Measurements from ENCODE around the gene PCDHB2. TPM values are rescaled to one million over a fixed set of nuclear protein-coding genes. Genes with fewer than 3 reads are reported as not detected.
A peak's percentile ranks its signal among the peaks of the same experiment; 100 is the strongest.

The PCDHB2 gene
- polyA plus RNA-seq (2011; rRNA removed) (0.42 and 0.99 TPM in 2 replicates), polyA minus RNA-seq (2011; rRNA and poly(A)+ RNA removed) (0.24 and 0.36 TPM in 2 replicates)

DNA sequence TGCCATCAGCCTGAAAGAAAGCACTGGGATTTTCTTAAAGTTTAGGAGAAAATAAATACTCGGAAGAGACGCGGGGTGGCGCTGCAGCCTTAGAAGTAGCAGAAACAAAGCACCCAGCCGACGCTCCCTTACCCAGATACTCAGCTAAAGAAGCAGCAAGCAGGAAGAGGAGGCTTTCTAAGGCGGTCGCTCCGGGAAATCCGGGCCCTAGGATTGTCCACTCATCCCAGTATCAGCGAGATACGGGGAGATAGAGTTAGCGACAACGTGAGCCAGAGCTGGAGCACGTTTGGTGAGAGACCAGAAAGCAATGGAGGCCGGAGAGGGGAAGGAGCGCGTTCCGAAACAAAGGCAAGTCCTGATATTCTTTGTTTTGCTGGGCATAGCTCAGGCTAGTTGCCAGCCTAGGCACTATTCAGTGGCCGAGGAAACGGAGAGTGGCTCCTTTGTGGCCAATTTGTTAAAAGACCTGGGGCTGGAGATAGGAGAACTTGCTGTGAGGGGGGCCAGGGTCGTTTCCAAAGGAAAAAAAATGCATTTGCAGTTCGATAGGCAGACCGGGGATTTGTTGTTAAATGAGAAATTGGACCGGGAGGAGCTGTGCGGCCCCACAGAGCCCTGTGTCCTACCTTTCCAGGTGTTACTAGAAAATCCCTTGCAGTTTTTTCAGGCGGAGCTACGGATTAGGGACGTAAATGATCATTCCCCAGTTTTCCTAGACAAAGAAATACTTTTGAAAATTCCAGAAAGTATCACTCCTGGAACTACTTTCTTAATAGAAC, at the start of gene PCDHB2:
PCDHB2 (plus strand) TSS at position 135 of the 782 bp plus-strand sequence; CDS start at position 311, 176 bp downstream.
- peak within 1 kb of the TSS; percentile 39 for H3K4me3 ChIP-seq (ENCODE audit: low read depth, low read length)
- H3K27me3 ChIP-seq (ENCODE audit: control insufficient read depth, insufficient read depth, low read length), result no peaks in the 10 kb centered on the region
- ChIA-PET CTCF (interaction anchor here (0.5 to 1.6 kb wide), 7 partner anchors 9 to 470 kb away, joined by 3 to 7 read pairs (median 3); partner anchors contain the start of gene PCDHB7), POLR2A (no interaction called here)
- no peak for DNase-seq (ENCODE audit: low read depth)
- TF ChIP-seq, protein P1, sequence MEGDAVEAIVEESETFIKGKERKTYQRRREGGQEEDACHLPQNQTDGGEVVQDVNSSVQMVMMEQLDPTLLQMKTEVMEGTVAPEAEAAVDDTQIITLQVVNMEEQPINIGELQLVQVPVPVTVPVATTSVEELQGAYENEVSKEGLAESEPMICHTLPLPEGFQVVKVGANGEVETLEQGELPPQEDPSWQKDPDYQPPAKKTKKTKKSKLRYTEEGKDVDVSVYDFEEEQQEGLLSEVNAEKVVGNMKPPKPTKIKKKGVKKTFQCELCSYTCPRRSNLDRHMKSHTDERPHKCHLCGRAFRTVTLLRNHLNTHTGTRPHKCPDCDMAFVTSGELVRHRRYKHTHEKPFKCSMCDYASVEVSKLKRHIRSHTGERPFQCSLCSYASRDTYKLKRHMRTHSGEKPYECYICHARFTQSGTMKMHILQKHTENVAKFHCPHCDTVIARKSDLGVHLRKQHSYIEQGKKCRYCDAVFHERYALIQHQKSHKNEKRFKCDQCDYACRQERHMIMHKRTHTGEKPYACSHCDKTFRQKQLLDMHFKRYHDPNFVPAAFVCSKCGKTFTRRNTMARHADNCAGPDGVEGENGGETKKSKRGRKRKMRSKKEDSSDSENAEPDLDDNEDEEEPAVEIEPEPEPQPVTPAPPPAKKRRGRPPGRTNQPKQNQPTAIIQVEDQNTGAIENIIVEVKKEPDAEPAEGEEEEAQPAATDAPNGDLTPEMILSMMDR (IDR thresholded peaks at IDR 0.05; ENCODE audit: insufficient read depth, low read depth, low read length), result peak; percentile 39
- no peaks in the 10 kb centered on the region for H3K36me3 ChIP-seq (ENCODE audit: control insufficient read depth, insufficient read depth, low read length)

DNA sequence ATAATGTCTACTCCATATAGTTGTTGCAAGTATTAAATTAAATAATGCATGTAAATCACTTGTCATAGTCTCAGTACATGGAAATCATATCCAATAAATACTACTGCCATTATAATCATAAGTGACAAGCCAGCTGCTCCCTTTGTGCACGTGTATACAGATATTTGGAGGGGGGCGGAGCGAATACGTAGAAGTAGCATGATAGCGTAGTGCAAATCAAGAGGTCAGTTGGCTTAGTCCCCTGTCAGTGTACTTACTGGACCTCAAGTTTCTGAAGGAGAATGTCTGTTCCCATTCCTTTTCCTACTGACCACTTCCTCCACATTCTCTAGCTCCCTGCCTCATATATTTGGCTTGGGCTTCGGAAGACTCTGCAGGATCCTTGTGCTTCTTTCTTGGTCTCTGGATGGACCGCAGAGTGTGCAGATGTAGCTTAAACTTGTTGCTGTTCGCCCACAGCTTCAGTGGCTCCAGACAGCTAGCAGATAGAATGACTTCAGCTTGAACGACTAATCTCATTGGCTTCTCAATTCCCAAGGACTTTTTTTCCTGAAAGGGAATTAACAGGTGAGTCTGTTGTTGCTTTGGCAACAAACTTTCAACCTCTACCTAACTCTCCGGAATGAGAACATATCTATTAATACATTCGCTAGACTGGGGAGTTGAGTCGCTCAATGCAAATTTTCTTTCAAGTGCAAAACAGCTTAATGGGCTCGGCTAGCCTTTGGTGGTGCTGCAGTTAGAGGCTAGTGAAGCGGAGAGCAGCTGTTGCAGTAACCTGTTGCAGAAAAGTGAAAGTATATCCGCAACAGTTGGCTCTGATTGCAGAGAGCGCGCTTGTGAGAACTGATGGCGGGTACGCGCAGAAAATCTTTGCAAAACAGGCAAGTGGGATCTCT, 43.5 kb upstream of the PCDHB2 start, which contains the start of gene PCDHB1:
PCDHB1 (plus strand) TSS at position 753 of the 899 bp plus-strand sequence; CDS start at position 850, 97 bp downstream.
- TF ChIP-seq, protein P1 (IDR thresholded peaks at IDR 0.05; ENCODE audit: insufficient read depth, low read depth, low read length), result no peak
- POLR2A ChIA-PET, result interaction anchor here (0.6 kb wide), 1 partner anchor 18 kb away, joined by 5 read pairs; no protein-coding TSS in a partner anchor
- CTCF ChIA-PET, result no interaction called here
- DNase-seq (ENCODE audit: low read depth), result no peak
- no peak within 1 kb of the TSS for H3K4me3 ChIP-seq (ENCODE audit: low read depth, low read length)
- no peaks in the 10 kb centered on the region for H3K36me3 ChIP-seq (ENCODE audit: control insufficient read depth, insufficient read depth, low read length)
- H3K27me3 ChIP-seq (ENCODE audit: control insufficient read depth, insufficient read depth, low read length), result no peaks in the 10 kb centered on the region

DNA sequence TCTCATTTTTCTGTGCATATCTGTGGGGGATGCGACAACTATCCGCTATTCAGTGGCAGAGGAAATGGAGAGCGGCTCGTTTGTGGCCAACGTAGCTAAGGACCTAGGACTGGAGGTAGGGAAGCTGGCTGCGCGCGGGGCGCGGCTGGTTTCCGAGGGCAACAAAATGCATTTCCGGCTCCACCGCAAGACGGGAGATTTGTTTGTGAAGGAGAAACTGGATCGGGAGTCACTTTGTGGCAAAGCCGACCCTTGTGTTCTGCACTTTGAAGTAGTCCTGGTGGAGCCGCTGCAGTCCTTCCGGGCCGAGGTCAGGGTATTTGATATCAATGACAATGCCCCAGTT, 42.9 kb upstream of the PCDHB2 start:
- TF ChIP-seq, protein P1 (IDR thresholded peaks at IDR 0.05; ENCODE audit: insufficient read depth, low read depth, low read length), result no peak
- Histone ChIP-seq H3K36me3 (ENCODE audit: control insufficient read depth, insufficient read depth, low read length) (no peaks in the 10 kb centered on the region), H3K27me3 (ENCODE audit: control insufficient read depth, insufficient read depth, low read length) (no peaks in the 10 kb centered on the region), H3K4me3 (ENCODE audit: low read depth, low read length) (no peak overlapping the region)
- ChIA-PET CTCF (no interaction called here), POLR2A (interaction anchor here (0.6 kb wide), 1 partner anchor 17 kb away, joined by 5 read pairs; no protein-coding TSS in a partner anchor)
- DNase-seq (ENCODE audit: low read depth), result no peak

DNA sequence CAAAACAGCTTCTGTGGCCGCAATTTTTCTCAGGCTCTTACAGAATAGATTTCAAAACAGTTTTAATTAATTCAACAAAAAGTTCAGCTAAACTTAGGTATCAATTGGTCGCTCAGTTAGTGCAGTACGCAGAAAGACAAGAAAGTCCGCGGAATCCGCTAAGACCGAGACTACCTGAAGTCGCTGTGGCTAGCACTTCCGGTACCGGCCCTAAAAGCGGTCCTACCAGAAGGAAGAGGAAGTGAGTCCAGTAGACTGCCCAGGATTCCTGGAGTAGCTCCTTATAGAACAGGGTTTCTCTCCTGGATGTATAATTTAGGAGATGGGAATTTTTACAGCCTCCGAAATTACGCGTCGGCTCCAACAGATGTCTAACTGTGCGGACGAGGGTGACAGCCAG, 16.6 kb upstream of the PCDHB2 start:
- no peak for DNase-seq (ENCODE audit: low read depth)
- POLR2A ChIA-PET, result no interaction called here
- no peak overlapping the region for H3K4me3 ChIP-seq (ENCODE audit: low read depth, low read length)
- H3K36me3 ChIP-seq (ENCODE audit: control insufficient read depth, insufficient read depth, low read length), result no peaks in the 10 kb centered on the region
- TF ChIP-seq, protein P1 (IDR thresholded peaks at IDR 0.05; ENCODE audit: insufficient read depth, low read depth, low read length), result no peak
- H3K27me3 ChIP-seq (ENCODE audit: control insufficient read depth, insufficient read depth, low read length), result no peaks in the 10 kb centered on the region
- CTCF ChIA-PET, result interaction anchor here (0.7 to 0.8 kb wide), 2 partner anchors 15 to 159 kb away, joined by 3 to 5 read pairs; no protein-coding TSS in a partner anchor
